K562 (cell line): ENCODE results near the gene CD300LG. TPM values are rescaled to one million over a fixed set of nuclear protein-coding genes. Genes with fewer than 3 reads are reported as not detected.

Experiments
- ATAC-seq: fragments of 200-7000 bp; cut with Tn5 transposase; 3 replicates; pipeline ENCODE4 v1.9.1; 2020; ENCODE audit warnings: moderate library complexity
- BruUV-seq: library from RNA; stranded (reverse); fragments of 400-500 nt; replicated peaks from 2 replicates; lab custom pipeline; 2021; lab: Mats Ljungman, UMichigan
- CTCF ChIA-PET: fragments of 300-600 bp; formaldehyde crosslinking; extraction: SDS; loops from one replicate; lab custom pipeline; 2021; ENCODE audit warnings: low intra/inter-chr PET ratio; lab: Yijun Ruan, JAX
- POLR2A ChIA-PET: fragments of 300-600, 350-650 bp; sonication (Branson Sonifier 250); formaldehyde crosslinking; extraction: SDS; loops from one replicate; lab custom pipeline; 2021; ENCODE audit warnings: antibody characterized with exemption, inconsistent platforms; lab: Yijun Ruan, JAX
- DNase-seq, 4 experiments: peaks; one replicate each; pipeline versions ENCODE4 v3.0.0 to v3.0.0-alpha.2; 2011 to 2018; ENCODE audit warnings: low spot score in 3 of 4, mixed read lengths in 3 of 4; ENCODE audit errors: extremely low read depth in 1 of 4
- FAIRE-seq: peaks from 2 replicates; lab custom pipeline; 2011; peaks lifted over from hg19 to GRCh38; lab: Jason Lieb, UNC
- H2AFZ ChIP-seq: 2 replicates; pipeline ENCODE4 v1.6.0; 2011; ENCODE audit warnings: low read depth, low read length, control low read depth, inconsistent platforms
- H3K27ac ChIP-seq: fragments of 200-600 bp; 3 replicates; pipeline ENCODE4 v1.8.0; 2011; ENCODE audit warnings: low read depth, mild to moderate bottlenecking, control low read depth, inconsistent platforms, low read length, moderate library complexity, mixed read lengths; ENCODE audit errors: extremely low read depth
- H3K27me3 ChIP-seq, 2 experiments: fragments of 300-600 bp in 1 of 2; 2 replicates in 1 of 2; 3 replicates in 1 of 2; pipeline versions ENCODE4 v1.6.0 to v1.8.0; 2011; ENCODE audit warnings: inconsistent platforms in 2 of 2, low read length in 2 of 2, mild to moderate bottlenecking in 1 of 2, mixed read lengths in 1 of 2, moderate library complexity in 1 of 2; ENCODE audit not compliant: control insufficient read depth in 2 of 2, insufficient read depth in 2 of 2
- H3K36me3 ChIP-seq: fragments of 300-600 bp; 3 replicates; pipeline ENCODE4 v1.8.0; 2011; ENCODE audit warnings: mild to moderate bottlenecking, low read length, inconsistent platforms; ENCODE audit not compliant: control insufficient read depth, insufficient read depth
- H3K4me1 ChIP-seq, 2 experiments: fragments of 200-600 bp in 1 of 2; replicated peaks in 1 of 2; 2 replicates in 1 of 2; 3 replicates in 1 of 2; pipeline versions ENCODE4 v1.5.1 to v1.8.0; 2011; ENCODE audit warnings: inconsistent platforms in 2 of 2, low read length in 2 of 2, mild to moderate bottlenecking in 1 of 2, mixed read lengths in 1 of 2, moderate library complexity in 1 of 2; ENCODE audit not compliant: control insufficient read depth in 2 of 2, insufficient read depth in 2 of 2
- H3K4me2 ChIP-seq: 2 replicates; pipeline ENCODE4 v1.6.1; 2011; ENCODE audit warnings: low read length, control low read depth, inconsistent platforms, mixed read lengths; ENCODE audit not compliant: insufficient read depth
- H3K4me3 ChIP-seq: fragments of 200-600 bp; sonication (generic), shearing (Covaris generic); 2 replicates; pipeline ENCODE4 v1.5.1; 2016; ENCODE audit warnings: control low read depth, inconsistent platforms
- H3K79me2 ChIP-seq: fragments of 200-600 bp; 3 replicates; pipeline ENCODE4 v1.8.0; 2011; ENCODE audit warnings: low read length, inconsistent platforms; ENCODE audit not compliant: control insufficient read depth, insufficient read depth
- H3K9ac ChIP-seq, 2 experiments: 2 replicates each; pipeline versions ENCODE4 v1.6.0 to v1.6.1; 2011; ENCODE audit warnings: low read depth in 2 of 2, low read length in 2 of 2, control low read depth in 1 of 2, inconsistent platforms in 1 of 2, mild to moderate bottlenecking in 1 of 2, mixed read lengths in 1 of 2; ENCODE audit not compliant: insufficient read depth in 1 of 2
- H3K9me1 ChIP-seq: one replicate; pipeline ENCODE4 v1.6.0; 2011; ENCODE audit warnings: inconsistent platforms, mild to moderate bottlenecking, low read length, moderate library complexity; ENCODE audit not compliant: control insufficient read depth, insufficient read depth
- H3K9me3 ChIP-seq: replicated peaks from 2 replicates; pipeline ENCODE4 v1.5.1; 2011; ENCODE audit warnings: low read depth, low read length, inconsistent platforms; ENCODE audit not compliant: control insufficient read depth, insufficient read depth
- H4K20me1 ChIP-seq: replicated peaks from 2 replicates; pipeline ENCODE4 v1.6.1; 2011; ENCODE audit warnings: low read length, inconsistent platforms, mixed read lengths; ENCODE audit not compliant: control insufficient read depth, insufficient read depth
- ATF7 ChIP-seq: fragments of 450-650 bp; IDR thresholded peaks from 2 replicates; pipeline ENCODE4 v1.7.1; 2014; ENCODE audit warnings: mild to moderate bottlenecking, moderate library complexity
- CHD2 ChIP-seq: IDR thresholded peaks from 2 replicates; pipeline ENCODE4 v1.6.1; 2011; ENCODE audit warnings: low read depth, low read length
- CXXC5 ChIP-seq: fragments of 250-450 bp; sonication (Bioruptor Pico); IDR thresholded peaks from 2 replicates; pipeline ENCODE4 v1.8.0; 2022; ENCODE audit warnings: inconsistent platforms, mild to moderate bottlenecking, moderate library complexity
- KDM2B ChIP-seq: fragments of 250-450 bp; sonication (Bioruptor Pico); IDR thresholded peaks from 2 replicates; pipeline ENCODE4 v1.8.0; 2021; ENCODE audit warnings: mild to moderate bottlenecking, moderate library complexity
- PCBP2 ChIP-seq: fragments of 200-400 bp; formaldehyde crosslinking; IDR thresholded peaks from 2 replicates; pipeline ENCODE4 v1.6.1; 2018; ENCODE audit warnings: low read length, low read depth, mild to moderate bottlenecking, moderate library complexity; ENCODE audit not compliant: poor library complexity, severe bottlenecking
- SREBF2 ChIP-seq: sonication (generic); formaldehyde crosslinking; IDR thresholded peaks from 2 replicates; pipeline ENCODE4 v1.4.0; 2020; ENCODE audit warnings: mild to moderate bottlenecking, missing genetic modification reagents
- ZNF143 ChIP-seq: sonication (generic); formaldehyde crosslinking; IDR thresholded peaks from 2 replicates; pipeline ENCODE4 v1.9.0; 2022; ENCODE audit warnings: mild to moderate bottlenecking, missing genetic modification reagents
- ZNF41 ChIP-seq: fragments of 250-450 bp; sonication (Bioruptor Pico); conservative IDR thresholded peaks from 2 replicates; pipeline ENCODE4 v1.4.0; 2020; ENCODE audit warnings: mild to moderate bottlenecking
- WGBS: fragments of 100-300 bp; shearing (Covaris generic); methylation state at CpG from one replicate; pipeline ENCODE4 v1.1.6; 2016; ENCODE audit warnings: low coverage, mixed read lengths; ENCODE audit not compliant: insufficient coverage; ENCODE audit errors: missing lambda C conversion rate; 5-methylcytosine and 5-hydroxymethylcytosine counted together
- in situ Hi-C: fragments of 300-500 bp; cut with MboI; formaldehyde crosslinking; loops from 4 replicates; pipeline ENCODE4 v1.15.0; 2018; ENCODE audit warnings: inconsistent platforms, mixed read lengths
- intact Hi-C: fragments of 100-400 bp; cut with micrococcal nuclease; formaldehyde crosslinking; loops from 2 replicates; pipeline ENCODE4 v1.14.2; 2022
- polyA plus RNA-seq, 8 experiments: library from polyadenylated mRNA; depleted of rRNA in 4 of 8; stranded (reverse) in 5 of 8; unstranded in 3 of 8; fragments of >200 nt; fragmentation: Nextera tagmentation in 2 of 8; fragmentation: Illumina TruSeq in 1 of 8; extraction: Ambion mirVana in 2 of 8; extraction: Trizol in 1 of 8; gene quantifications; 2 replicates each; pipeline versions ENCODE4 v1.2.1 to v1.2.3, GENCODE V29; 2011 to 2014; ENCODE audit warnings: inconsistent platforms in 1 of 8, missing spikeins in 1 of 8
- total RNA-seq, 7 experiments: library from RNA; depleted of rRNA in 6 of 7; stranded (reverse); fragments of >200 nt in 6 of 7; fragmentation: Illumina TruSeq in 2 of 7; extraction: Trizol in 2 of 7; gene quantifications; 2 replicates each; pipeline versions ENCODE4 v1.2.1 to v1.2.3, GENCODE V29; 2011 to 2021; ENCODE audit warnings: low replicate concordance in 1 of 7
- TF ChIP-seq, protein P1 (sequence below), 2 experiments: fragments of 150-350 bp in 1 of 2; IDR thresholded peaks; 2 replicates each; pipeline ENCODE4 v1.6.1; 2012 to 2016; ENCODE audit warnings: low read depth in 2 of 2, low read length in 2 of 2, mild to moderate bottlenecking in 1 of 2, moderate library complexity in 1 of 2
- TF ChIP-seq, protein P2 (sequence below): fragments of 450-650 bp; IDR thresholded peaks from 2 replicates; pipeline ENCODE4 v1.6.1; 2016; ENCODE audit warnings: missing biosample characterization, missing genetic modification characterization

CD300LG gene
- total and polyA plus RNA-seq, 9 of the 15 experiments (the other 6 are each of a cell fraction or from before 2014, with no cell fraction given), result not detected

DNA sequence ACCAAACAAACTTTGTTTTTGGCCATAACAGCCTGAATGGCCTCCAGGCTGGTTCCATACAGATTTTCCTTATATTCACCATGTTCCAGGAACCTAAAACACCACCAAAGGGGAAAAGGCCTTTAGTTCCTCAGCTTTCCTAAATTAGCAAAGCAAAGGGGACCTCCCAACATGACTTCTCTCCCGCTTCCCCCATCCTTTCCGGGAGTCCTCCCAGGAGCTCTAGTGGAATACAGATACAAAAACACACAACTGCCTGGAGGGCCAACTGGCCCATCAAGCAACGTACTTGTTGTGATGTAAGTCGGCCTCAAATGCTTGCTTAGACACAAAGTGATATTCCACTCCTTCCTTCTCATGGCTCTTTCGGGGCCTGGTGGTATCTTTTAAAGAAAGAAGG, 36.2 kb upstream of the CD300LG start:
- H3K9me1 ChIP-seq, result no peaks in the 10 kb centered on the region
- intact Hi-C loops (no loop called here), in situ Hi-C loops (no loop called here)
- FAIRE-seq (no peak), DNase-seq (no peak), ATAC-seq (no peak)
- BruUV-seq, result no TSS peak
- no peak for TF ChIP-seq PCBP2
- no peak for TF ChIP-seq ZNF143
- TF ChIP-seq CHD2, result no peak
- no peak for TF ChIP-seq KDM2B
- H3K4me1 ChIP-seq, result no peaks in the 10 kb centered on the region
- no peak overlapping the region for H3K4me3 ChIP-seq
- H3K9me3 ChIP-seq, result no peaks in the 10 kb centered on the region
- no peak overlapping the region for H3K4me2 ChIP-seq
- peaks cover 5% of the 10 kb centered on the region; the same call in 1 of the 3 replicates for H3K36me3 ChIP-seq
- no peak overlapping the region for H3K9ac ChIP-seq
- CTCF ChIA-PET, result no interaction called here
- no peaks in the 10 kb centered on the region for H3K79me2 ChIP-seq
- no peak overlapping the region for H3K27ac ChIP-seq
- no peaks in the 10 kb centered on the region for H4K20me1 ChIP-seq
- 28% methylated on average over 5 of the region's 5 CpGs for WGBS
- 0 out of 5 replicates have a peak, but pooled peaks cover 0 to 9% of the 10 kb centered on the region in 2 experiments for H3K27me3 ChIP-seq
- H2AFZ ChIP-seq, result no peak overlapping the region
- POLR2A ChIA-PET, result interaction anchor here (0.5 to 1.0 kb wide), 2 partner anchors 21 to 422 kb away, joined by 3 read pairs; no protein-coding TSS in a partner anchor

DNA sequence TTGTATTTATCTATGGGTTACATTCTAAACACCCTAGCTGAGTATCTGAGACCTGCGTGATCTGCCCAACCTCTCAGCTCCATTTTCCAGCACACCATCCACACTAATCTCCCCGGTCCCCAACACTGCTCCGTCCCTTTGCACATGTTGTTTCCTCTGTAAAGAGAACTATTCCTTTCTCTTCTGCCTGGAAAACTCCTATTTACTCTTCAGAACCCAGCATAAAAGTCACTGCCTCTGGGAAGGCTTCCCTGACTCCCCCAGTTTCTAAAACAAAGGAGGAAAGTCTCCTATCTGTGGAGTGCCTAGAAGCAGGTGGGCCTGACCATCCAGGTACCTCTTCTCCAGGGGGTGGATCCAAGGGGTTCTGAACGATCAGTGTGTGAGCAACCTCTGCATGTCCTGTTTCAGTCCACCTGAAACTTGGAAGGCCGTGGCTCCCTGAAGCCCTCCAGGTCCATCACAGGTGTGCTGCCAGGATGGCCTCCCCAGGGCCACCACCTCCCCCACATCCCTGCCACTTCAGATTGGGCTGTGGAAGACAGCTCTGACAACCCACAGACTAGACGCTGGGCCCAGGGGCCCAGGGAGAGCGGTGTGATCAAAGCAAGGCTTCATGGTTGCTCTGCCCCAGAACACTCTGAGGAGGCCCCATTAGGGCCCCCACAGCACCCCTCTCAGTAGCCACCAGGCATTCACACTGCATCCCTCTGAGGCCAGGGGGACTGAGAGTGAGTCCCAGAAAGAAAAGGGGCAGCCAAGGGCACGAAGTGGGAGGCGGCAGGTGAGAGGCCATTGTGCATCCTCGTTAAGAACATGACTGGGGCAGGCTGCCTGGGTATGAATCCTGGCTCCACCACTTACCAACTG, 34.3 kb upstream of the CD300LG start:
- Histone ChIP-seq H3K9me3 (no peaks in the 10 kb centered on the region), H3K79me2 (no peaks in the 10 kb centered on the region), H4K20me1 (no peaks in the 10 kb centered on the region), H3K4me3 (no peak overlapping the region), H3K9me1 (no peaks in the 10 kb centered on the region), H3K36me3 (peaks cover 5% of the 10 kb centered on the region; the same call in 1 of the 3 replicates), H3K9ac (no peak overlapping the region), H2AFZ (no peak overlapping the region), H3K4me2 (no peak overlapping the region), H3K27ac (no peak overlapping the region), H3K27me3 (0 out of 5 replicates have a peak, but pooled peaks cover 0 to 9% of the 10 kb centered on the region in 2 experiments), H3K4me1 (no peaks in the 10 kb centered on the region; a peak in 1 of 5 replicates)
- CTCF ChIA-PET, result no interaction called here
- FAIRE-seq (no peak), ATAC-seq (no peak), DNase-seq (no peak)
- POLR2A ChIA-PET, result interaction anchor here (0.6 to 1.2 kb wide), 2 partner anchors 30 to 45 kb away, joined by 3 read pairs; no protein-coding TSS in a partner anchor
- 34% methylated on average over 9 of the region's 10 CpGs for WGBS
- in situ Hi-C loops (no loop called here), intact Hi-C loops (no loop called here)
- no TSS peak for BruUV-seq
- TF ChIP-seq ATF7 (no peak), CXXC5 (CRISPR knock-in tag) (no peak), ZNF41 (CRISPR knock-in tag) (no peak), SREBF2 (no peak)
- TF ChIP-seq, protein P1, sequence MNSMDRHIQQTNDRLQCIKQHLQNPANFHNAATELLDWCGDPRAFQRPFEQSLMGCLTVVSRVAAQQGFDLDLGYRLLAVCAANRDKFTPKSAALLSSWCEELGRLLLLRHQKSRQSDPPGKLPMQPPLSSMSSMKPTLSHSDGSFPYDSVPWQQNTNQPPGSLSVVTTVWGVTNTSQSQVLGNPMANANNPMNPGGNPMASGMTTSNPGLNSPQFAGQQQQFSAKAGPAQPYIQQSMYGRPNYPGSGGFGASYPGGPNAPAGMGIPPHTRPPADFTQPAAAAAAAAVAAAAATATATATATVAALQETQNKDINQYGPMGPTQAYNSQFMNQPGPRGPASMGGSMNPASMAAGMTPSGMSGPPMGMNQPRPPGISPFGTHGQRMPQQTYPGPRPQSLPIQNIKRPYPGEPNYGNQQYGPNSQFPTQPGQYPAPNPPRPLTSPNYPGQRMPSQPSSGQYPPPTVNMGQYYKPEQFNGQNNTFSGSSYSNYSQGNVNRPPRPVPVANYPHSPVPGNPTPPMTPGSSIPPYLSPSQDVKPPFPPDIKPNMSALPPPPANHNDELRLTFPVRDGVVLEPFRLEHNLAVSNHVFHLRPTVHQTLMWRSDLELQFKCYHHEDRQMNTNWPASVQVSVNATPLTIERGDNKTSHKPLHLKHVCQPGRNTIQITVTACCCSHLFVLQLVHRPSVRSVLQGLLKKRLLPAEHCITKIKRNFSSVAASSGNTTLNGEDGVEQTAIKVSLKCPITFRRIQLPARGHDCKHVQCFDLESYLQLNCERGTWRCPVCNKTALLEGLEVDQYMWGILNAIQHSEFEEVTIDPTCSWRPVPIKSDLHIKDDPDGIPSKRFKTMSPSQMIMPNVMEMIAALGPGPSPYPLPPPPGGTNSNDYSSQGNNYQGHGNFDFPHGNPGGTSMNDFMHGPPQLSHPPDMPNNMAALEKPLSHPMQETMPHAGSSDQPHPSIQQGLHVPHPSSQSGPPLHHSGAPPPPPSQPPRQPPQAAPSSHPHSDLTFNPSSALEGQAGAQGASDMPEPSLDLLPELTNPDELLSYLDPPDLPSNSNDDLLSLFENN (IDR thresholded peaks at IDR 0.05; ENCODE audit: low read depth in 2 of 2, low read length in 2 of 2), result no peak
- TF ChIP-seq, protein P2, sequence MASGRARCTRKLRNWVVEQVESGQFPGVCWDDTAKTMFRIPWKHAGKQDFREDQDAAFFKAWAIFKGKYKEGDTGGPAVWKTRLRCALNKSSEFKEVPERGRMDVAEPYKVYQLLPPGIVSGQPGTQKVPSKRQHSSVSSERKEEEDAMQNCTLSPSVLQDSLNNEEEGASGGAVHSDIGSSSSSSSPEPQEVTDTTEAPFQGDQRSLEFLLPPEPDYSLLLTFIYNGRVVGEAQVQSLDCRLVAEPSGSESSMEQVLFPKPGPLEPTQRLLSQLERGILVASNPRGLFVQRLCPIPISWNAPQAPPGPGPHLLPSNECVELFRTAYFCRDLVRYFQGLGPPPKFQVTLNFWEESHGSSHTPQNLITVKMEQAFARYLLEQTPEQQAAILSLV (tag), result no peak
